ENCODE data around the gene EEF1A2.
"Not testable (repeated sequence)": the region's sequence is repeated elsewhere in the genome, so short reads cannot be mapped to it uniquely, and the experiment has no call there.

Gene EEF1A2

DNA sequence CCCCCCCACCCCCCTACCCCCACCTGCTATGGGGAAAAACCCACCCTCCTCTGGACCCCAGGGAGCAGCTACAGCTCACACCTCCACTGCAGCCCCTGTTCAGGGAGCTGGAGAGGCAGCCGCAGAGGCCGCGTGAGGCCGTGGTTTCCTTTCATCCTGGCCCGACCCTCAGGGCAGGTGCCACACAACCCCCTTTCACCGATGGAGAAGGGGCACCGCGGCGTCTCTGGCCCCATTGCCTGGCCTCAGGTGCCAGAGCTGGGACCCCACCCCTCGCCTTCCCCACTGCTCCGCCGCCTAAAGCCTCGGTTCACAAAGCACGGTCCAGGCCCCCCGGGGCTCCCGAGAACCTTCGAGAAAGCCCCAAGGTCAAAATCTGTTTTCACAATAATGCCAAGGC is 14.6 kb downstream of the EEF1A2 start:
- no peak for DNase-seq

DNA sequence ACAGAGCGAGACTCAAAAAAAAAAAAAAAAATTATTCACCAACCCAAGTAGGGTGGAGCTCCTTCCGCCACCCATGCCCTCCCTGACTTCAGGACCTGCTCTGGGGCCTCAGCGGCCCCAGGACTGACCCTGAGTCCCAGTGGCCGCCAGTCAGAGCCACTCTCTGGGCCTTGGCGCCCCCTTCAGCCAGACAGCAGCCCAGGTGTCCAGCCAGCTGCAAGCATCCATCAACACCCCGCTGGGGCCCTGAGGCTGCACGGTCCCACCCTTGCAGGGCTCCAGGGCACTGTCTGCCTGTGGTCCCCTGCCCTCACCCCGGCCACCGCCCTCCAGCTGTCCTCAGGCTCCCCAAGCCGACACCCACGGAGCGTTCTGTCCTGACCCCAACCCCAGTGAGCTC is 15.0 kb downstream of the EEF1A2 start:
- no peak for DNase-seq

GRCh38 chr20:63482021-63482587 is 16.8 kb downstream of the EEF1A2 start:
- DNase-seq, result no peak

DNA sequence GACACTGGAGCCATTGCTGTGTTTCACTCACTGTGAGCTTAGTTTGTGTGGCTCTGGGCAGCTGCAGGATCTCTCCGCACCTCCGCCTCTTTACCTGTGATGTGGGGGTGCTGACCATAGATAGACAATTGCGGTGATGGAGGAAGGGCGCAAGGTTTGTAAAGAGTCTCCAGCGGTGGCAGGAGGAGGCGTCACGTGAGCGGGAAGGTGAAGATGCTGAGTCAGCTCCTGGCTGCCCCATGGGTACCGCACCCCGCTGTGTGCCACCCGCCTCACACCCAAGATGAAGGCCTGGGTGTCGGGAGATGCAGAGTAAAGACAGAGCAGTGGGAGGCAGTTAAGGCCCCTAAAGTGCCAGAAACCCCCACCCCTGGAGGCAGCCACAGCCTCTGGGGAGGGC is 17.4 kb downstream of the EEF1A2 start:
- no peak for DNase-seq

- not testable (repeated sequence) for DNase-seq
Observed at GRCh38 chr20:63479695-63480419, 19.0 kb downstream of the EEF1A2 start.

- DNase-seq, result no peak
Observed at GRCh38 chr20:63478346-63479302, 20.3 kb downstream of the EEF1A2 start.

GRCh38 chr20:63477944-63478343 is 20.9 kb downstream of the EEF1A2 start:
- DNase-seq, result no peak

DNA sequence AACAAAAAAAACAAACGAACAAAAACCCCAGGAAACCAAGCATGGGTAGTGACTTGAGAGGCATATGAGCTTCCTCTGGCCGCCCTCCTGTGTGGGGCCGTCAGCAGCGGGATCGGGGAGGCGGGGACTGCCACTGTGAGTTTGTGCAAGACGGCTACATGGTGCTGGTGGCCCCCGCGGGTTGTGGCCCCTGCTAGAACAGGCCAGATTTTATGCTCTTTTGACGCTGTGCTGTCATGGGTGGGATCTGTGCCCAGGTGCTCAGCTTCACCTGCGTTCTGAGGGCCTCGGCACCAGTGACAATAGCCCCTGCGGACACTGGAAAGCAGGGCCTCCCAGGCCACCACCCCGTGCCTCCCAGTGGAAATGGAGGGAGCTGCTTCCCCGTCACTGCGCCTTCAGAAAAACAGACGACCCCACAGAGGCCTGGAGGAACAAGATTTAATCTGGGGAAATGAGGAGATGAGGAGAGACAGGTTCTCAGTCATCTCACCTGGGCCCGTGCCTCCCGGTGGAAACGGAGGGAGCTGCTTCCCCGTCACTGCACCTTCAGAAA is 21.7 kb downstream of the EEF1A2 start:
- DNase-seq, result no peak

DNA sequence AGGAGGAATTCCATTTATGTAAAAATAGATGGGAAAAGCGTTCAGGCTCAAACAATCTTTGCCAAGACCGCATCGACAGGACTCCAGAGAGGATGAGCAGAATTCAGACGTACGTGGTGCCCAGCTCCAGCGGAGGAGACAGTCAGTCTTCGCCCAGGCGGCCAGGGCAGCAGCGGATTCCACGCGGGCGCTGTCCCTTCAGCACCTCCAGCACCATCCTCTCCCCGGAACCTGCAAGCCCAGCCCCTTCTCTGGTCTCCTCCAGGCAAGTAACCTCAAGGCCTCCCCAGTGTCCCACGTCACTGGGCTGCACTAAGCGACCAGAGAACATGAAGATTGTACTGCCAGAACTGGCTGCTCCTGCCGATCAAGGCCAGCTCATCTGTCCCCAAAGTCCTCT is 23.7 kb downstream of the EEF1A2 start:
- no peak for DNase-seq

GRCh38 chr20:63473555-63474449 is 25.1 kb downstream of the EEF1A2 start:
- DNase-seq, result no peak

DNA sequence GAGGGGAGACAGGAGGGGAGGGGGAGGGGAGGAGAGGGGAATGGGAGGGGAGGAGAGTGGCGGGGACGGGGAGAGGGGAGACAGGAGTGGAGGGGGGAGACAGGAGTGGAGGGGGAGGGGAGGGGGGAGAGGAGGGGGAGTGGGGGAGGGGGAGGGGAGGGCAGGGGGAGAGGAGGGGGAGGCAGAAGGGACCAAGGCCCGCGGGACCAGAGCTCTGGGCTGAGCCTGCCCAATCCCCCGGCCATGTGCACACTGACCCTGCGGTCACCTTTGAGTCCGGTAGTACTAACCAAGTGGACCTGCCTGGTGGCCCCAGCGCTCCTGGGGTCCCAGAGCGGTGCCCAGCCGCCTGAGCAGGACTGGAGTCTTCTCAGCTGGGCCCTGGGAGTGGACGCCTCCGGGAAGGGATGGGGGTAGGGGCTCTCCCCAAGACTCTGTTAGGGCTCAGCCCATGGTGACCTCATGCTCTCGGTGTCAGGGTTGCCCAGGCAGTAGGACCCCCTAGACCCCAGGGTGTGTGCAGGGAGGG is 26.0 kb downstream of the EEF1A2 start:
- no peak for DNase-seq

GRCh38 chr20:63471981-63472831 is 26.7 kb downstream of the EEF1A2 start, which contains the start of gene KCNQ2:
Gene KCNQ2 (minus strand): TSS chr20:63472655. CDS start chr20:63472463, 192 bp downstream.
- no peak for DNase-seq

DNA sequence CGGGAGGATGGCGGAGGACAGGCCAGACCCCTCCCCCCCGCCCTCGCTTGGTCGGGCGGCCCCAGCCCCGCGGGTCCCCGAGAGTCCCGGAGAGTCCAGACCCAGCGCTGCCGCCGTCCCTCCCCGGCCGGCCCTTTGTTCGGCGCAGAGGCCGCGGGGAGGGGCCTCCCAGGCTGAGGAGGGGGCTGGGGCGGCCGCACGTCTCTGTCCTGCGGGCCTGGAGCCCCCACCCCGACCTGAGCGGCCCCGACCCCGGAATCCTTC is 27.2 kb downstream of the EEF1A2 start:
- no peak for DNase-seq

- no peak for DNase-seq
Observed at GRCh38 chr20:63471002-63471716, 27.7 kb downstream of the EEF1A2 start.

DNA sequence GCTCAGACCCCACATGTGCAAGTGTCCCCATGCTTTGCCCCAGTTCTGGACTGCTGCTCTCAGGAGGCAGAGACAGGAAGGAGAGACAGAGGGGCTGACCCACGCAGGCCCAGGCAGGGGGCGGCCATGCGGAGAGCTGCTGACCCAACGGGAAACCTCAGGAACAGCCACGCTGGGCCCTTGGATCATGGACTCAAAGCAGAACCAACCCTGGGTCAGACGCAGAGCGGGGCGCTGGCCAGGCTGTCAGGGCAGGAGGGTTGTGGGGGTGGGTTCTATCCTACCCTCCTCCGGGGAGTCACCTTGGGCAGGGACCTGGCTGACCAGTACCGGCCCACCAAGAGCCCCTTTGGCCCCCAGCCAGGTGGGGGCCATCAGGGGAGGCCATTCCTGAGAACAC is 28.5 kb downstream of the EEF1A2 start:
- no peak for DNase-seq

DNA sequence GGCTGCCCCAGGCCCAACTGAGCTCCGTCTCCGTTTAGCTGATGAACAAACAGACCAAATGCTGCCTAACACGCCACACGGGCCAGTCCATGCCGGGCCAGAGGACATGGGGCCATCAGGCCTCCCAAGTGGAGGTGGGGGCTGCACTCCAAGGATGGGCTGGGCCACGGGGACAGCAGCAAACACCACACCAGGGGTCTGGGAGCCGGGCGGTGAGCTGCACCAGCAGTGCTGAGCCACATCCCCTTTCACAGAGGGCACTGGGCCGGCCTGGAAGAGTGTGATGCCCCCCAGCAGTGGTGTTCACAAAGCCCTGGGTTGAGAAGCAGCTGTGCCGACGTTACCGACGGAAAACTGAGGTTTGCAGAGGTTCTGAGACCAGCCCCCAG is 29.2 kb downstream of the EEF1A2 start:
- DNase-seq, result no peak

GRCh38 chr20:63469019-63469712 is 29.7 kb downstream of the EEF1A2 start:
- DNase-seq, result no peak

GRCh38 chr20:63468421-63468820 is 30.5 kb downstream of the EEF1A2 start:
- no peak for DNase-seq

GRCh38 chr20:63467294-63468083 is 31.4 kb downstream of the EEF1A2 start:
- no peak for DNase-seq
